MM.1S (cell line): ENCODE data around the gene ACE.

ENCODE experiments used
- DNase-seq: peaks from one replicate; pipeline ENCODE4 v3.0.0-alpha.2; 2015
- H2AFZ ChIP-seq: fragments of 300-600 bp; sonication (generic); 2 replicates; pipeline ENCODE4 v1.6.0; 2016; ENCODE audit warnings: antibody characterized with exemption, low read length
- H3F3A ChIP-seq: fragments of 300-600 bp; sonication (generic); 2 replicates; pipeline ENCODE4 v1.6.1; 2016; ENCODE audit warnings: mild to moderate bottlenecking, antibody characterized with exemption, low read length, moderate library complexity, mixed read lengths; ENCODE audit not compliant: insufficient read depth
- H3K27ac ChIP-seq: fragments of 300-600 bp; sonication (generic); 2 replicates; pipeline ENCODE4 v1.5.1; 2016; ENCODE audit warnings: mild to moderate bottlenecking, low read length
- H3K27me3 ChIP-seq: fragments of 300-600 bp; sonication (generic); replicated peaks from 2 replicates; pipeline ENCODE4 v1.6.0; 2016; ENCODE audit warnings: low read length; ENCODE audit not compliant: insufficient read depth
- H3K36me3 ChIP-seq: fragments of 300-600 bp; sonication (generic); replicated peaks from 2 replicates; pipeline ENCODE4 v1.6.1; 2016; ENCODE audit warnings: mild to moderate bottlenecking, low read length, mixed read lengths; ENCODE audit not compliant: insufficient read depth
- H3K4me1 ChIP-seq: fragments of 300-600 bp; sonication (generic); 2 replicates; pipeline ENCODE4 v1.6.1; 2016; ENCODE audit warnings: low read length, mixed read lengths
- H3K4me2 ChIP-seq: fragments of 300-600 bp; sonication (generic); 2 replicates; pipeline ENCODE4 v1.6.0; 2016; ENCODE audit warnings: low read depth, low read length
- H3K4me3 ChIP-seq: fragments of 300-600 bp; sonication (generic); 2 replicates; pipeline ENCODE4 v1.5.1; 2016; ENCODE audit warnings: low read length, mixed read lengths
- H3K79me2 ChIP-seq: fragments of 300-600 bp; sonication (generic); 2 replicates; pipeline ENCODE4 v1.6.1; 2016; ENCODE audit warnings: mixed run types, low read length, mixed read lengths
- H3K9ac ChIP-seq: fragments of 300-600 bp; sonication (generic); 2 replicates; pipeline ENCODE4 v1.6.1; 2016; ENCODE audit warnings: low read length, mixed read lengths
- H3K9me2 ChIP-seq: fragments of 300-600 bp; sonication (generic); replicated peaks from 2 replicates; pipeline ENCODE4 v1.6.1; 2016; ENCODE audit warnings: mild to moderate bottlenecking, low read length, mixed read lengths; ENCODE audit not compliant: insufficient read depth
- H3K9me3 ChIP-seq: fragments of 300-600 bp; sonication (generic); replicated peaks from 2 replicates; pipeline ENCODE4 v1.6.1; 2016; ENCODE audit warnings: mild to moderate bottlenecking, low read length, mixed read lengths; ENCODE audit not compliant: insufficient read depth
- H4K20me1 ChIP-seq: fragments of 300-600 bp; sonication (generic); 2 replicates; pipeline ENCODE4 v1.6.1; 2016; ENCODE audit warnings: mild to moderate bottlenecking, low read length, moderate library complexity, mixed read lengths; ENCODE audit not compliant: insufficient read depth
- EZH2 ChIP-seq: fragments of 300-600 bp; sonication (generic); optimal IDR thresholded peaks from 2 replicates; pipeline ENCODE3; 2017; ENCODE audit warnings: low read depth, mild to moderate bottlenecking, antibody characterized with exemption, low read length, mixed read lengths
- EZH2phosphoT487 ChIP-seq: fragments of 300-600 bp; sonication (generic); IDR thresholded peaks from 2 replicates; pipeline ENCODE4 v1.6.1; 2018; ENCODE audit warnings: antibody characterized with exemption, low read length
- TF ChIP-seq, protein P1 (sequence below): fragments of 300-600 bp; sonication (generic); IDR thresholded peaks from 2 replicates; pipeline ENCODE4 v1.5.1; 2016; ENCODE audit warnings: antibody characterized with exemption, low read length, mixed read lengths

The ACE gene

GRCh38 chr17:63494300-63494928, 17.6 kb downstream of the ACE start:
- no peak overlapping the region for H3K4me2 ChIP-seq
- H3K4me1 ChIP-seq: no peaks in the 10 kb centered on the region
- H3K27me3 ChIP-seq: peaks cover 59% of the 10 kb centered on the region
- H3K79me2 ChIP-seq: no peaks in the 10 kb centered on the region
- H4K20me1 ChIP-seq: no peaks in the 10 kb centered on the region
- H3K9me3 ChIP-seq: no peaks in the 10 kb centered on the region
- H3K9me2 ChIP-seq: no peaks in the 10 kb centered on the region
- no peaks in the 10 kb centered on the region for H3F3A ChIP-seq
- TF ChIP-seq EZH2 (no peak), EZH2phosphoT487 (no peak)
- TF ChIP-seq, protein P1, sequence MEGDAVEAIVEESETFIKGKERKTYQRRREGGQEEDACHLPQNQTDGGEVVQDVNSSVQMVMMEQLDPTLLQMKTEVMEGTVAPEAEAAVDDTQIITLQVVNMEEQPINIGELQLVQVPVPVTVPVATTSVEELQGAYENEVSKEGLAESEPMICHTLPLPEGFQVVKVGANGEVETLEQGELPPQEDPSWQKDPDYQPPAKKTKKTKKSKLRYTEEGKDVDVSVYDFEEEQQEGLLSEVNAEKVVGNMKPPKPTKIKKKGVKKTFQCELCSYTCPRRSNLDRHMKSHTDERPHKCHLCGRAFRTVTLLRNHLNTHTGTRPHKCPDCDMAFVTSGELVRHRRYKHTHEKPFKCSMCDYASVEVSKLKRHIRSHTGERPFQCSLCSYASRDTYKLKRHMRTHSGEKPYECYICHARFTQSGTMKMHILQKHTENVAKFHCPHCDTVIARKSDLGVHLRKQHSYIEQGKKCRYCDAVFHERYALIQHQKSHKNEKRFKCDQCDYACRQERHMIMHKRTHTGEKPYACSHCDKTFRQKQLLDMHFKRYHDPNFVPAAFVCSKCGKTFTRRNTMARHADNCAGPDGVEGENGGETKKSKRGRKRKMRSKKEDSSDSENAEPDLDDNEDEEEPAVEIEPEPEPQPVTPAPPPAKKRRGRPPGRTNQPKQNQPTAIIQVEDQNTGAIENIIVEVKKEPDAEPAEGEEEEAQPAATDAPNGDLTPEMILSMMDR: no peak
- H3K27ac ChIP-seq: no peak overlapping the region
- no peak overlapping the region for H3K4me3 ChIP-seq
- no peak for DNase-seq
- H2AFZ ChIP-seq: no peak overlapping the region
- H3K36me3 ChIP-seq: no peaks in the 10 kb centered on the region
- no peak overlapping the region for H3K9ac ChIP-seq

- Histone ChIP-seq H3K4me2 (no peak overlapping the region), H3K27ac (no peak overlapping the region), H3K9me2 (no peaks in the 10 kb centered on the region), H3F3A (no peaks in the 10 kb centered on the region), H3K27me3 (peaks cover 49% of the 10 kb centered on the region), H3K9ac (no peak overlapping the region), H2AFZ (no peak overlapping the region), H3K9me3 (no peaks in the 10 kb centered on the region), H3K4me3 (no peak overlapping the region), H4K20me1 (no peaks in the 10 kb centered on the region), H3K79me2 (no peaks in the 10 kb centered on the region), H3K4me1 (no peaks in the 10 kb centered on the region), H3K36me3 (no peaks in the 10 kb centered on the region)
- DNase-seq: no peak
- TF ChIP-seq, protein P1: no peak
- TF ChIP-seq EZH2phosphoT487 (no peak), EZH2 (no peak)
These were observed 18.6 kb downstream of the ACE start for GRCh38 chr17:63495491-63495890.

DNA sequence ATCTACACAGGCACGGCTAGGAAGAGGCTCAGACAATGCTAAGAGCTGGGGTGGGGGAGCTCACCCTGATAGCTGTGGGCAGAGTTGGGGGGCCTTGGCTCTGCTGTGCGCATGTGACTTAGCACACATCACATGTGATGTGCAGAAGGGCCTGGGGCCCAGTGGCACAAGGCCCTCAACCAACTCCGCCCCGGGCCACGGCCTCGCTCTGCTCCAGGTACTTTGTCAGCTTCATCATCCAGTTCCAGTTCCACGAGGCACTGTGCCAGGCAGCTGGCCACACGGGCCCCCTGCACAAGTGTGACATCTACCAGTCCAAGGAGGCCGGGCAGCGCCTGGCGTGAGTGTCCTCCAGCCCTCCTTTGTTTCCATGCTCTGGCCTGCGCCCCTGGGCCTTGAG, 19.3 kb downstream of the ACE start:
- no peak for DNase-seq
- TF ChIP-seq EZH2phosphoT487: no peak
- TF ChIP-seq, protein P1: no peak
- H3K27ac ChIP-seq: no peak overlapping the region
- peaks cover 47% of the 10 kb centered on the region for H3K27me3 ChIP-seq
- no peak overlapping the region for H3K4me2 ChIP-seq
- H2AFZ ChIP-seq: no peak overlapping the region
- H3K9ac ChIP-seq: no peak overlapping the region
- H3F3A ChIP-seq: no peaks in the 10 kb centered on the region
- no peaks in the 10 kb centered on the region for H3K79me2 ChIP-seq
- no peaks in the 10 kb centered on the region for H4K20me1 ChIP-seq
- H3K4me1 ChIP-seq: no peaks in the 10 kb centered on the region
- H3K36me3 ChIP-seq: no peaks in the 10 kb centered on the region
- no peak overlapping the region for H3K4me3 ChIP-seq
- no peaks in the 10 kb centered on the region for H3K9me2 ChIP-seq
- no peaks in the 10 kb centered on the region for H3K9me3 ChIP-seq
